Stimulated activated CD8-positive, alpha-beta memory T cell treated with anti-CD3 and anti-CD28 coated beads, Interleukin-15, amount 100 ng/mL, for 4 hours (primary cell): ENCODE measurements around the gene STK32B.

Experiments
- DNase-seq, 2 donors: peaks; one replicate each; pipeline ENCODE4 v3.0.0-alpha.2; 2020; ENCODE audit warnings: low read depth in 2 of 2

Gene STK32B

DNA sequence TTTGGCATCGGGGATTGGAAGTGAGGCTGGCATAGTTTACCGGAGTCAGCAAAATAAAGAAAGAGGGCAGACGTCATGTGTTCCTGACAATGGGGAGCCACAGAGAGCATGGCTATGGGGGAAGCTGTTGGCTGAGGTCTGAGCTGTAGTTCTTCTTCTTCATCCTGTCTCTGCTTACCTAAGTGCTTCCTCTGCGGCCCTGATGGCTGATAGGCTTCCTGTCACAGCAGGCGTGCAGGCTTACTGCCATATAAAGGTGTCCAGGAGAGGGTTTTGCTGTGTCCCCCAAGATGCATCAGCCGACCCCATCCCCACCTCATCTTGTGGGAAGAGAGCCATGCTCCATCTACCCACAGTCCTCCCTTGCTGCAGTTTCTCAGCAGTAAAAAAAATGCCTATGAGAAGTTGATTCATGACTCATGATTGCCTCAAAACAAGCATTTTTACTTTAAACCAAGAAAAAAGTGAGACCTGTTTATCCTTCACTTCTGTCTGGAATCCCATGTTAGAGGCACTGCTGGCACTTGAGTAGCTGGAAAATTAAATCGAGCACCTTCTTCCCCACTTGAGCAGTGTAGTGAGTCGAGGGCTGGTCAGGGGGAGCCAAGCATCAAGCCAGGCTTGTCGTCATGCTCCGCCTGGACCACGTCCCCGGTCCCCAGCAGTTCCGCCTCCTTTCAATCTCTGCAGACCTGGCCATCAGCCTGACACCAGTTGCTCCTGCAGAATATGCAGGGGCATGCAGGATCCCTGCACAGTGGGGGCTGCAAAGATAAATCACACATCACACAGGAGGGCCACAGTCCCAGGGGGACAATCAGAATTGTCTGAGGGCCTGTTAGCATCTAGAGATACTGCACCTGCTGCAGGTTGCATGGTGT lies 419.3 kb downstream of the STK32B start:
- no peak for DNase-seq

- no peak for DNase-seq
These were observed 419.9 kb downstream of the STK32B start for GRCh38 chr4:5471206-5471605.

DNA sequence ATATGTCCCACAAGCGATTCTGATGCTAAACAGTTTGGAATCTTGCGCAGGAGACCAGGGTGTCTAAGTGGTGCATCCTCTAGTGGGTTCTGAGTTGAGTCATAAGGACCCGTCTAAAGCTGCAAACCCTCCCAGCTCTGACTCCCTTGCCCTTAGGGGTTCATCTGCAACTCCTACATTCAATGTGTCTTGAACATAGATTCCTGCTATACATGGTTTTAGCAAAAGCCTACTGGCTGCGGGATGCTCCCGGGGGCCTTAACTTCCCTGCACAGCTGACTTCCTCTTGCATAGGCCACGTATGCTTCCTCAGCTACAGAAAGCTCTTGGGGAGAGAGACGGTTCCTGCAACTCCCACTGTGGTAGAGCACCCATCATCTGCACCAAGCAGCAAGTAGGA lies 420.4 kb downstream of the STK32B start:
- DNase-seq = no peak

DNA sequence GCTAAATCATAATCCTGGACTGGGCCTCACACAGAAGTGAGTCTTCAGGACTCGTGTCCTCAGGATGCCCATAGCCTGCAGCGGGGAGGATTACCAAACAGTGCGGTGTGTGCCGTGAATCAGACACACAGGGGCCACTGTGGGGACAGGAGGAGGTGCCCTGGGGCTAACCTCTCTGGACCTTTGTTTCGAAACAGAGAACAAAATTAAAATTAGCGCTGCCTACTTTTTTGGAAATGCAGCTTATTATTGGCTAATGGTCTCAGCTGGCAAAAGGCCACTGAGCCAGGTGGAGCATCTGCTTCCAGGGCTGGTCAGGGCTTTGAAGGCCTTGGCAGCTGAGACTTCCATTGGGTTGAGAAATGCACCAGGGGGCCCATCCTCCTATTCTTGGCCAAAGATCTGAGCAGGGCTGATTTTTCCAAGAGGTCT lies 420.9 kb downstream of the STK32B start:
- DNase-seq = no peak

- no peak for DNase-seq
These were observed 421.8 kb downstream of the STK32B start for GRCh38 chr4:5473125-5473524.

DNA sequence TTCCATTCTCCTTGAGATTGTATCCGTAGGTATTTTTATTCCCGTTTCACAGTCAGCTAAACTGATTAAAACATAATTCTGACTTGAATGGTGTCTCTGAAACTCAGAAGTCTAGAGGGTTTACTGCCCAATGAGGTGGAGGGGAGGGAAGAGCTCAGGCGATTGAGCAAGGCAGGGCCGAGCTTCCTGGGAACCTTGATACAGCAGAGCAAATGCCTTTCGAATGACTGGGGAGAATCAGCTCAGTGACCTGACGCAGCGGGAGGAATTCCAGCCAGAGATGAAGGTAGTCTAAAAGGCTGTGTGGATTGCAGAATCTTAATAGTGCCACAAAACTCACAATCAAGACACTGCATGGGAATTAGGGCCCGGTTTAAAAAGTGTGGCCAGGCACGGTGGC lies 423.5 kb downstream of the STK32B start:
- DNase-seq = no peak

DNA sequence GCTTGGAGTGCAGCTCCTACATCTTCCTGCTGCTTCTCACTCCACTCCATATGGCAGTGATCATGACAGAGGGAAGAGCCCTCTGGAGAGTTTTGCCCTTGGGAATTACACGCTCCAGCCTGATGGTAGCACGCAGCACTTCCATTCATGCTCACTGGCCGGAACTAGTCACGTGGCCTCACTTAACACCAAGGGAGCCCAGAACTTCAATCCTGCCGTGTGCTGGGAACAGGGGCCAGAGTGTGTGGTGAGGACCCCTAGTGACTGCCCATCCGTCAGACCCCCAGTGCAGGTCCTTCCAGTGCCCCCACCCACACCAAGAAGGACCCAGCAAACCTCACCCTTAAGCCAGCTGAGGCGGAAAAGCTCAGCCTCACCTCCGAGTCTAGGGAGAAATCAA lies 426.3 kb downstream of the STK32B start:
- no peak for DNase-seq

DNA sequence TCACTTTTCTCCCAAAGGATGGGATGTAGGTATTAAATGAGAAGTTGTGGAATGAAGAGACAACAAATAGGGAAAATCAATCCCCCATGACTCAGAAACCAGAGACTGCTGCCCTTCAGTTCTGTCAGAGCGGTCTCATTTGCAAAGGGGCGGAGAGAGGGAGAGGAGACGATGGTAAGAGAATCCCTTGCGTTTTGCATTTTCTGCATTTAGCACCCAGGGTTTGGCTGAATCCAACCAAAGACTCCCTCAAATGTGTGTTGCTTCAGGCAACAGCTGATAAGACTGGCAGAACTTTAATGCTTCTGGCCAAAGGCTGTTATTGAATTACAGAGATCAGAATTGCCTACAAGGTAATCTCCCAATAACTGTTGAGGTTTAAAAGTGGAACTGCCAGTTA lies 426.9 kb downstream of the STK32B start:
- no peak for DNase-seq

DNA sequence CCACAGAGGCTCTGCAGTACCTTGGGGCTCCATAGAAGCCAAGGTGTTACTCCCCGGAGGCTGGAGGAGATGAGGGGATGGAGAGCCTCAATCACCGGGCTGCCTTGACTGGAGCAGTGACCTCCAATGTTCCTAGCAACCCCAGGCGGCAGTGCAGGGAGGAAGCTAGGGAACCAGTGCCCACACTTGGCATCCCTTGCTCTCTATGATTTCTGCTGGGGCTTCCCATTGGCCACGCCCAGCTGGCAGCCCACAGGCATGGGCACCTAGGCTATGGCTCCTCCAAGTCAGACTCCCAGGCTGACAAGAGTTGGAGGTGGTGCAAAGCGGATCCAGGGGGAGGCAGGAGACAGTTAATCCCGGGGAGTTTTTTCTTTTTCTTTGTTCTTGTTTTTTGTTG lies 427.4 kb downstream of the STK32B start:
- DNase-seq = no peak

DNA sequence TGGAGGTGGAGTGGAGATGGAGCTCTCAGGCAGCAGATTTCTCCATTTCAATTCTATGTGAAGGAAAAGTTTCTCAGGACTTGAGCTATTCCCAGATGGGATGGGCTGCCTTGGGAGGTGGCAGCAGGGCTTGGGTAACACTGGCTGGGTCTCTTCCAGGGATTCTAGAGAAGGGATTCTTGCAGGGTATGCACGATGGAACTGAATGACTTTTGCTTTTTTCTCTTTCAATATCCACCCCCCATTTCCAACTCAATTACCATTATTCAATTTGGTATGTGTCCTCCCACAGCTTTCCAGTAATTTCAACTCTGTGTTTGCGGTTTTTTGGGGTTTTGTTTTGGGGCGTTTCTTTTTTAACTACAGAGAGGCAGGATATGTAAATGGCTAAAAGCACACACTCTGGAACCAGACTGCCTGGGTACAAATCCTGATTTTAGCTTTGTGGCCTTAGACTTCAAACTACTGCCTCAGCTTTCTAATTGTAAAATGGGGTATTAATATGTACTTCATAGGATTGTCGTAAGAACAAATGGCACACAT lies 428.3 kb downstream of the STK32B start:
- DNase-seq = no peak

DNA sequence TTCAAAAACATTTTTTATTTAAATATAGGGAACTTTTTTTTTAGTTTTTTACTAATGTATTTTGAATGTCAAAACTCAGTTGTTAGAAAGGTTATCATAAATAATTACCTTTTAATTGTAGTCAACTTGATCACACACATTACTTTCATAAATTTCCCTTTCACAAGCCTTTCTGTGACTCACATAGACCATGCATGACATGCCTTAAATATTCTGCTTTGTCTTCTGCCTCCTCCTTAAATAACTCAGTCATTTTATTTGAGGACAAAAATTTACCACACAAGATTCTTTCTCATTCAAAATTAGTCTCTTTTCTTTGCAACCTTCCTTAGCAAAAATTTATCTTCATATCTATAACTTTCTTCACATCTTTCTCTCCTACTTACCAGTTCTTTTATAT lies 437.1 kb downstream of the STK32B start:
- DNase-seq = no peak

DNA sequence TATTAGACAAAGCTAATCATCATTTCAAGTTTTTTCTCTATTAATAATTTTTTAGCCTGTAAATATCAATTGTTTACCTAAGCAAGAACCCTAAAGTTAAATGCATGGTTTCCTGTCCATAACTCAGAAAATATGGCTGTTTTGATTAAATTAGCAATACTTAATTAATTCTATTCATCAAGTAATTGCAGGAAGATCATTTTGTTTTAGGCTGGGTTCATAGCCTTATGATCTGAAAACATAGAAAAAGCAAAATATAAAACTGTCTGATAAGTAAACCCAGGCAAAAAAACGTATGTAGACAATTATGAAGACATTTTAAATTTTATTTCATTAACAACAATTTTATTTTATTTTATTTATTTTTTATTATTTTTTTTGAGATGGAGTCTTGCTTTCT lies 438.0 kb downstream of the STK32B start:
- DNase-seq = no peak

DNA sequence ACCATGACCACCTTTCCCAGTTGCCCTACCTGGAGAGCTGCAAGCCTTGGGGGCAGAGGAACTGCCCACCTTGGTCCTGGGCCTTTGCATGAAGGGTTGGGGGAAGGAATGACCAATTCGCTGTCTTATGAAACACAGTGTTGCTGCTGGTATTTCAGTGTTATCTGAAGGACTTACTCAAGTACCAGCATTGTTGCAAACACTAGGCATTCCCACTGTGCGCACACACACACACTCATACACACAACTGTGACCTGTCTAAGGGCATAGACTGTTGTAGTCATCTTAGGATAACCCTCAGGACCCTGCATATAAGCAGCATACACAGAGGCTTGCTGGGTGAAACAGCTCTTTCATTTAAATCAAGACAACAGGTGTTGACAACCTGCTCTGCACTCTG lies 446.2 kb downstream of the STK32B start:
- DNase-seq = no peak

GRCh38 chr4:5500165-5500564 lies 448.9 kb downstream of the STK32B start:
- no peak for DNase-seq

- no peak for DNase-seq
These were observed 452.2 kb downstream of the STK32B start for GRCh38 chr4:5503336-5503936.

DNA sequence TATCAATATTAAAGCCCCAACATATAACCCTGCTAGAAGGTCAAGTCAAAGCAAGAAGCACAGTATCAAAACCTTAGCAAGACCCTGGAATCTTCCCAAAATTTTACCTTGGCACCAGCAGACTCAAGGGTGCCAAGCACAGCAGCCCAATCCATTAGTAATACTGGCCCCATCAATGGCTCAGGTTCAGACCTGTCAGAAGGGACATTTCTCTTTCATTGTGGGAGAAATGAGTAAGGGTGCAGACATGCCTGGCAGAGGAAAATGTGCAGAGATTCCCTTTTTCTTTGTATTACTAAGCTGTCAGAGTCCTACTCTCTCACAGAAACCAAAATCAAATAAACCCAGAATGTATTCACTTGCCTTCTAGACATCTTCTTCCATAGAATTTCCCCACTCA lies 453.2 kb downstream of the STK32B start:
- no peak for DNase-seq

GRCh38 chr4:5510504-5510903 lies 459.2 kb downstream of the STK32B start:
- DNase-seq = no peak

DNA sequence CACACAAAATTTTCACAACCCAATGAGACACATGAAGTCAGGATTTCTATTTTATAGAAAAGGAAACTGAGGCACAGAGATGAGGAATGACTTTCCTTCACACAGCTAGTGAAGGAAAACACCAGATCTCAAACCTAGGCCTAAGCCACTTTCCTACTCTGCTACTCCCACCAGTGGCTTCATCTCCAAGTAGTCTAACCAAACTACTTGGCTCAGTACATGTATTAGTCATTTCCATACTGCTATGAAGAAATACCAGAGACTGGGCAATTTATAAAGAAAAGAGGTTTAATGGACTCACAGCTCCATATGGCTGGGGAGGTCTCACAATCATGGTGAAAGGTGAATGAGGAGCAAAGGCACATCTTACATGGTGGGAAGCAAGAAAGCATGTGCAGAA lies 460.5 kb downstream of the STK32B start:
- DNase-seq = no peak

DNA sequence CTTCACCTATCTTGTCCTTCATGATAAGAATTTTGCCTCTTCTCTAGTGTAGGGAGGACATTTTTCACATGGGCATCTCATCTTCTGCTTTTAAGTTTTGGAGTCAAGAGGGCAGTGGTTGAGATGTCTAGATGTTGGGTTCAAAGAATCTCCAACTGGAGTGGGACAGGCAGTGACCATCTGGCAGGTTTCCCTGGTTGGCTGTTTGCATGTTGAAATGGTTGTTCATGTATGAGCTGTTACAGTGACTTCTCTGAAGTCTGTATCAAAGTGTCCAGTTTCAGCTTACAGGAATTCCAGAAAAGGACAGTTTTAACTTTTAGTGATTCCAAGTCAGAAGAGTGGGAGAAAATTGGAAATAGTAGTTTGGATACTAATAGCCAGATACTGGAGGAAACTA lies 464.4 kb downstream of the STK32B start:
- no peak for DNase-seq

DNA sequence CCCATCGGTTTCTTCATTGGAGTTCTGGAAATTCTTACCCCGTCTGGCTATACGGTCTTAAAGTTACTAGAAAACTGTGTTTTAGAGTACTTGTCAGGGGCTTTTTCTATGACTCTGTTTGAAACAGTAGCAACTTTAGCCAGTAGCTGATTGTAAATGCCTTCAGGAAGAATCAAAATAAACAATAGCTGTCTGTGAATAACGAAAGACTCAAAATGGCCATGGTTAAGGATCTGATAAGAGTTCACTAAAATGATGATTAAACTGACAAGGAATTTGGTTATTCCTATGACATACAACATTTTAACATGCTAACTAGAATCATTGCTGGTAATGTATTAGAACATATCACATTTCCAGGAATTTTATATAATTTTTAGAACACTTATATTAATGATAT lies 466.1 kb downstream of the STK32B start:
- no peak for DNase-seq

- DNase-seq = no peak
These were observed 473.4 kb downstream of the STK32B start for GRCh38 chr4:5524446-5525299.
